T-helper 2 cell (primary cell): ENCODE measurements around the gene WSCD2.

Experiments used
- DNase-seq, 5 experiments: peaks; one replicate each; pipeline versions ENCODE4 v3.0.0 to v3.0.0-alpha.2; 2012 to 2022

Gene WSCD2

GRCh38 chr12:108109504-108109903 lies 19.6 kb upstream of the WSCD2 start:
- no peak for DNase-seq

GRCh38 chr12:108109954-108110353 lies 19.1 kb upstream of the WSCD2 start:
- no peak for DNase-seq

- DNase-seq, result no peak
Measured at GRCh38 chr12:108110844-108111243, 18.2 kb upstream of the WSCD2 start.

- no peak for DNase-seq
Measured at GRCh38 chr12:108112832-108113556, 16.1 kb upstream of the WSCD2 start.

- no peak for DNase-seq
Measured at GRCh38 chr12:108115123-108116121, 13.7 kb upstream of the WSCD2 start.

- no peak for DNase-seq
Measured at GRCh38 chr12:108116254-108116653, 12.8 kb upstream of the WSCD2 start.

- DNase-seq, result no peak
Measured at GRCh38 chr12:108116699-108117098, 12.4 kb upstream of the WSCD2 start.

- DNase-seq, result no peak
Measured at GRCh38 chr12:108117163-108117849, 11.8 kb upstream of the WSCD2 start.

- no peak for DNase-seq
Measured at GRCh38 chr12:108117902-108118301, 11.2 kb upstream of the WSCD2 start.

- no peak for DNase-seq
Measured at GRCh38 chr12:108119126-108119973, 9.7 kb upstream of the WSCD2 start.

GRCh38 chr12:108119974-108120862 lies 8.9 kb upstream of the WSCD2 start:
- DNase-seq, result no peak

GRCh38 chr12:108120863-108121165 lies 8.3 kb upstream of the WSCD2 start:
- DNase-seq, result no peak

GRCh38 chr12:108121320-108121719 lies 7.8 kb upstream of the WSCD2 start:
- DNase-seq, result no peak

GRCh38 chr12:108121728-108122471 lies 7.2 kb upstream of the WSCD2 start:
- DNase-seq, result no peak

GRCh38 chr12:108122644-108123043 lies 6.4 kb upstream of the WSCD2 start:
- DNase-seq, result no peak

GRCh38 chr12:108123402-108123801 lies 5.7 kb upstream of the WSCD2 start:
- no peak for DNase-seq

- DNase-seq, result no peak
Measured at GRCh38 chr12:108125073-108125472, 4.0 kb upstream of the WSCD2 start.

GRCh38 chr12:108126212-108126611 lies 2.9 kb upstream of the WSCD2 start:
- DNase-seq, result no peak

- DNase-seq, result no peak
Measured at GRCh38 chr12:108126990-108127501, 2.0 kb upstream of the WSCD2 start.

- DNase-seq, result no peak
Measured at GRCh38 chr12:108127654-108128053, 1.4 kb upstream of the WSCD2 start.
